ENCODE results near the gene TRDN. TPM values are rescaled to one million over a fixed set of nuclear protein-coding genes. Genes with fewer than 3 reads are reported as not detected.
"Not testable (repeated sequence)": the region's sequence is repeated elsewhere in the genome, so short reads cannot be mapped to it uniquely, and the experiment has no call there.

Gene TRDN
- total RNA-seq, 1 donor from 2014 or later: not detected

DNA sequence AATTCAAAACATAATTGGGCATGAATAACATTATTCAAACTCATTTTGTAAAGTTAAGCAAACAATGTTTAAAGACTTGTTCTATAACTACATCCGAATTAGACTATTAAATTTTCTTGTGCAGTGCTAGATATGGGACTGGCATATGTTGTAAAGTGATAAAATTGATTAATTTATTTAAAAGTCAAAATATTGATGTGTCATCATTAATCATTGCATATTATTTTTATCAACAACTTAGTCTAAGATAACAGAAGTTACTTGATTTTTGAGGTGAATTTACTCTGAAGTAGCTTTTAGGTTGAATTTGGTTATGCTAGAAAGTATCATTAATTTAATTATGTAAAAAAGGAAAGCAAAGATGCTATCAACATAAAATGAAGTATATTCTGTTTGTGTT is 396.1 kb downstream of the TRDN start:
- Mint-ChIP-seq H3K9me3 (peaks cover 4% of the 10 kb centered on the region), H3K36me3 (ENCODE audit: low read depth) (peaks cover 3% of the 10 kb centered on the region), H3K27ac (ENCODE audit: unreplicated experiment) (no peak overlapping the region), H3K4me1 (no peaks in the 10 kb centered on the region), H3K27me3 (ENCODE audit: low read depth) (no peaks in the 10 kb centered on the region), H3K4me3 (no peak overlapping the region)
- TF ChIP-seq, protein P1, sequence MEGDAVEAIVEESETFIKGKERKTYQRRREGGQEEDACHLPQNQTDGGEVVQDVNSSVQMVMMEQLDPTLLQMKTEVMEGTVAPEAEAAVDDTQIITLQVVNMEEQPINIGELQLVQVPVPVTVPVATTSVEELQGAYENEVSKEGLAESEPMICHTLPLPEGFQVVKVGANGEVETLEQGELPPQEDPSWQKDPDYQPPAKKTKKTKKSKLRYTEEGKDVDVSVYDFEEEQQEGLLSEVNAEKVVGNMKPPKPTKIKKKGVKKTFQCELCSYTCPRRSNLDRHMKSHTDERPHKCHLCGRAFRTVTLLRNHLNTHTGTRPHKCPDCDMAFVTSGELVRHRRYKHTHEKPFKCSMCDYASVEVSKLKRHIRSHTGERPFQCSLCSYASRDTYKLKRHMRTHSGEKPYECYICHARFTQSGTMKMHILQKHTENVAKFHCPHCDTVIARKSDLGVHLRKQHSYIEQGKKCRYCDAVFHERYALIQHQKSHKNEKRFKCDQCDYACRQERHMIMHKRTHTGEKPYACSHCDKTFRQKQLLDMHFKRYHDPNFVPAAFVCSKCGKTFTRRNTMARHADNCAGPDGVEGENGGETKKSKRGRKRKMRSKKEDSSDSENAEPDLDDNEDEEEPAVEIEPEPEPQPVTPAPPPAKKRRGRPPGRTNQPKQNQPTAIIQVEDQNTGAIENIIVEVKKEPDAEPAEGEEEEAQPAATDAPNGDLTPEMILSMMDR (conservative IDR thresholded peaks at IDR 0.05): no peak
- no peak for DNase-seq (ENCODE audit: low read depth, low spot score)

DNA sequence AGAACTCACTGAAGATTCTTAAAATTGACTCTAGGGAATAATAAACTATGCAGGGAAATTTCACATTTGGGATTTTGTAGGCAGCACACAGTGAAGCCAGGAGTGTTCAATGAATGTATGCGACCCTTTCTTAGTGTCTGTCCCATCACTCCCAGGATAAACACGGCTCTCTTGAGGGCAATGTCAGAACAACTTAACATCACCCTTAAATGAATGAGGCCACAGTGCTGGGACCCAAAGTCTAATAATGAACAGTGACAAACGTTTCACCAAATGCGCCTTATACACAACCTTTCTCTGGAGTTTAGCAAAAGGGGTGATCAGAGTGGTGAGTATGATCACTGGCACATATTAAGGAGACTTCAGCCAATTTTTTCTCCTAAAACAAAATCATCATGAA is 403.4 kb downstream of the TRDN start:
- TF ChIP-seq, protein P1 (conservative IDR thresholded peaks at IDR 0.05): no peak
- Mint-ChIP-seq H3K27ac (ENCODE audit: unreplicated experiment) (no peak overlapping the region), H3K27me3 (ENCODE audit: low read depth) (peaks cover 22% of the 10 kb centered on the region), H3K4me3 (no peak overlapping the region), H3K4me1 (no peaks in the 10 kb centered on the region), H3K9me3 (no peaks in the 10 kb centered on the region), H3K36me3 (ENCODE audit: low read depth) (no peaks in the 10 kb centered on the region)
- DNase-seq (ENCODE audit: low read depth, low spot score): no peak

DNA sequence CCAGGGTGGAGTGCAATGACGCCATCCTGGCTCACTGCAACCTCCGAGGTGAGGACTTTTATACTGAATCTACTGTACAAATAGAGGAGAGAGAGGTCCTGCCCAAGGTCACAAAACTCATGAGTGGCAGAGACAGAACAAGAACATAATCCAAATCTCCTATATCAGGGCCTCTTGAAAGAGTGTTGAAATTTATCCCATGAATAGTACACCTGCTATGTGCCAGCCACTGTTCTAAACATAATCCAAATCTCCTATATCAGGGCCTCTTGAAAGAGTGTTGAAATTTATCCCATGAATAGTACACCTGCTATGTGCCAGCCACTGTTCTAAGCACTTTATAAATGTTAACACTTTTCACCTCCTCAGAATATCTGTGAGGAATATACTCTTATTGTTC is 409.0 kb downstream of the TRDN start:
- DNase-seq (ENCODE audit: low read depth, low spot score); H3K9me3 Mint-ChIP-seq; H3K27ac Mint-ChIP-seq (ENCODE audit: unreplicated experiment); H3K36me3 Mint-ChIP-seq (ENCODE audit: low read depth); H3K4me3 Mint-ChIP-seq; H3K4me1 Mint-ChIP-seq: not testable (repeated sequence)
- peaks cover 12% of the 10 kb centered on the region for H3K27me3 Mint-ChIP-seq (ENCODE audit: low read depth)

DNA sequence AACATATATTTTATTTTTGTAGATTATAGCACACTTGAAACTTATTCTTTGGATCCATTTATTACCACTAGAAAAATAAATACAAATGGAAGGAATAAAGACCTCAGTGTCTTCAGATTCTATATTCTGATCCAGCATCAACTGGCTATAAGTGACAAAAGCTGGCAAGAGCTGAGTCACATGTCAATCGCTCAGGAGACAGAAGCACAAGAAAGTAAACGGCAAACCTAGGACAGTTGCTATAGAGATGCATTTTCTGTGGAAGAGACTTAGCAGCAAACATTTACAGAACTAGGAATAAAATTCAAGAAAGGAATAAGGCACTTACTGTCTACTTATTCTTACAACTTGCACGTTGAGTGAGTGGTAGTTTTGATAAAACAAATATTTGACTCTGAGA is 410.4 kb downstream of the TRDN start:
- Mint-ChIP-seq H3K9me3 (no peaks in the 10 kb centered on the region), H3K27me3 (ENCODE audit: low read depth) (no peaks in the 10 kb centered on the region), H3K4me1 (no peaks in the 10 kb centered on the region), H3K36me3 (ENCODE audit: low read depth) (no peaks in the 10 kb centered on the region), H3K4me3 (no peak overlapping the region), H3K27ac (ENCODE audit: unreplicated experiment) (no peak overlapping the region)
- DNase-seq (ENCODE audit: low read depth, low spot score): no peak
- TF ChIP-seq, protein P1 (conservative IDR thresholded peaks at IDR 0.05): no peak

DNA sequence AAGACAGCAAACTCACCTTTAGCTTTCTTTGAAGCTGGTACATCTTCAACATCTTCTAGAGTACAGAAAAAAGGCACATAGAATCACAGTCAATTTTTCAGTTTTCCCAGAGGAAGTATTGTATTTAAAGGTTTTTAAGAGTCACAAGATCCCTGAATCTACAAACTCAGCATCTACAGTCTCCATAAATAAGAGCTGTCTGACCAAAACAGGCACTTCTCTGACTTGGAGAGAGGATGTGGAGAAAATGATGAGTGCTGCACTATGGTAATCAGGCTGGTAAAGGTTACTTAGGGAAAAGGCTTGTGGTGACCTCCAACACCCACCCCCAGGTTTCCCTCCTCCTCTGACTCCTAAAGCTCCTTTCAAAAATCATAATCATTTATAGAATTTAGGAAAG is 412.7 kb downstream of the TRDN start:
- no peak overlapping the region for H3K4me3 Mint-ChIP-seq
- H3K27me3 Mint-ChIP-seq (ENCODE audit: low read depth): no peaks in the 10 kb centered on the region
- H3K27ac Mint-ChIP-seq (ENCODE audit: unreplicated experiment): no peak overlapping the region

DNA sequence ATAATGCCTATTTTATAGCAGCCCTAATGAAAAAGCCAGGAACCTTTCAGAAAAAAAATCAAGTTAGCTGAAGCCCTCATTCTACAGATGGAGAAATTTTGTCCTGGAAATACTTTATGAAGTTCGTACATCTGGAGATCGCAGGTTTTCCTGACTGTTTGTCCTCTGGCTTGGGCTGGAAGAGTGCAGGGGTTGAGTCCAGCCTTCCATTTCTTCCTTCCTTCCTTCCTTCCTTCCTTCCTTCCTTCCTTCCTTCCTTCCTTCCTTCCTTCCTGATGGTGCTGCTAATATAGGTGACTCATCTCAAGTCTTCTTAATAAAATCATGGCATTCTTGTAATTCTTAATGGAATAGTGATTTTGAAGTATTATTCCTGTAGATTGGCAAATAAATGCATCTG is 413.3 kb downstream of the TRDN start:
- TF ChIP-seq, protein P1 (conservative IDR thresholded peaks at IDR 0.05): no peak
- no peaks in the 10 kb centered on the region for H3K36me3 Mint-ChIP-seq (ENCODE audit: low read depth)
- no peak for DNase-seq (ENCODE audit: low read depth, low spot score)
- no peak overlapping the region for H3K27ac Mint-ChIP-seq (ENCODE audit: unreplicated experiment)
- H3K27me3 Mint-ChIP-seq (ENCODE audit: low read depth): no peaks in the 10 kb centered on the region
- no peaks in the 10 kb centered on the region for H3K9me3 Mint-ChIP-seq
- H3K4me1 Mint-ChIP-seq: no peaks in the 10 kb centered on the region
- no peak overlapping the region for H3K4me3 Mint-ChIP-seq

More for the DNA sequence above, 412.7 kb downstream of the TRDN start:
- no peaks in the 10 kb centered on the region for H3K9me3 Mint-ChIP-seq
- no peaks in the 10 kb centered on the region for H3K4me1 Mint-ChIP-seq
- no peaks in the 10 kb centered on the region for H3K36me3 Mint-ChIP-seq (ENCODE audit: low read depth)
- no peak for DNase-seq (ENCODE audit: low read depth, low spot score)
- TF ChIP-seq, protein P1 (conservative IDR thresholded peaks at IDR 0.05): no peak

Measured in neural crest cell (in vitro differentiated cells).